ENCODE measurements around the gene SARS1.

SARS1 gene

DNA sequence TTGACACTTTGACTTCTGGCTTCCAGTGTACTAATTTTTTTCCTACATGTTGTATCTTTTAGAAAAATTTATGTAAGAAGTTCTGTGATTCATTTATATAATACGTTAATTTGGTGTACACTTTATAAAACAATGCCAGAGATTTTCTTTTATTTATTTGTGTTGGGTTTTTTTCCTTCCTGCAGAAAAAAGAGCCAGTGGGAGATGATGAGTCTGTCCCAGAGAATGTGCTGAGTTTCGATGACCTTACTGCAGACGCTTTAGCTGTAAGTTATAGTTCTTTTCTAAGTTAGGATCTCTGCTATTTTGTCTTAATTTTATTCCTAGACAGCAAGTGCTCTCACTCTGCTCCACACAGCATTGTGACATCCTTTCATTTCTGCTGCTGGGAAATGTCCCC, 14.4 kb downstream of the SARS1 start:
- DNase-seq (ENCODE audit: low spot score), result no peak

DNA sequence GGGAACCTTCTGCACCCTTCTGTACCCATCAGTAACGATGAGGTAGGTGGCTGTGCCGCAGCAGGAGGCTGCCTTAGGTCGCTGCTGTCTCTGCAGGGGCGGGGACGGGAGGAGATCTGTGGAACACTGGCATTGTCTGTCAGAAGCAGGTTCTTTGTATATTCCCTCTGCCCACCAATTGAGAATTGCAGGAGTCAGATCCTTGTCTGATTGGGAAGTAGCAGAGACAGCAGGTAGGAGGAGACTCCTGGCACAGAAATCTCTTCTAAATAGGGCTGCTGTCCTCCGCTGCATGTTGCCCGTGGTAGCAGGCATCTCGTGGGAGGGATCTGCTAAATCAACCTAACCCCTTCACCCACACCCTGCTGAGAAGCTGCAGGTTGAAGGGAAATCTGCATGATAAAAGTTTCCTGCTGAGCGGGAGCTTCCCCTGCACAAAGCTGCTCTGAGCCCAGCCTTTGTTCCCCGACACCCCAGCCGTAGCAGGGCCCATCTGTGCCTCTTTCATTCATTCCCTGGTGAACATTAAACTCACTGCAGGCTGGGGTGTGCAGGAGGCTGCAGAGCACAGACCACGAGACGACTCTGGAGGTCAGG, 15.9 kb downstream of the SARS1 start:
- no peak for DNase-seq (ENCODE audit: low spot score)

DNA sequence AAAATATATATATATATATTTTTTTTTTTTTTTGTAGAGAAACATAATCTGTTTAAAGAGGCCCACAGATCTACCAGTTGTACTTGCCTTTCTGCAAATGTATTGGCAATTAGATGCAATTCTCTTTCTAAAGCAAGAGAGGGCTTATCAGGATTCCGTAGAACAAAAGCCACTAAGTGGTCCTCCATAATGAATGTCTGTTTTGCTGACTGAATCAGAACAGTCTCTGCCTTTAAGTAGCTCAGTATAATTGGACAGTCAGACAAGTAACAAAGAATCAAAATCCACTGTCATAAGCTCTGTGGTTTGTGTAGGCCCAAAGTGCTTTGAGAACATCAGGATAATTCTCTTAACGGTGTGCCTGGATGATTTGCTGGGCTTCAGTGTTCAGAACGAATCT, 17.3 kb downstream of the SARS1 start:
- no peak for DNase-seq (ENCODE audit: low spot score)

DNA sequence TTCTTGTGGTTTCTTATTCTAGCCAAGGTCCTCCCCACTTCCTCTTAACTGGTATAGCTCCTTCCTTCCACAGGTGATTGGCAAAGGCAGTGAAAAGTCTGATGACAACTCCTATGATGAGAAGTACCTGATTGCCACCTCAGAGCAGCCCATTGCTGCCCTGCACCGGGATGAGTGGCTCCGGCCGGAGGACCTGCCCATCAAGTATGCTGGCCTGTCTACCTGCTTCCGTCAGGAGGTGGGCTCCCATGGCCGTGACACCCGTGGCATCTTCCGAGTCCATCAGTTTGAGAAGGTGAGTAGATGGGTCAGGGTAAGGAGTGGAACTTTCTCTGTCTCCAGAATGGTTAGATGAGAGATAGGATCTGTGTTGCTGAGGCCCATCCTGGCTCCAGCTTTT, 21.4 kb downstream of the SARS1 start:
- no peak for DNase-seq (ENCODE audit: low spot score)

DNA sequence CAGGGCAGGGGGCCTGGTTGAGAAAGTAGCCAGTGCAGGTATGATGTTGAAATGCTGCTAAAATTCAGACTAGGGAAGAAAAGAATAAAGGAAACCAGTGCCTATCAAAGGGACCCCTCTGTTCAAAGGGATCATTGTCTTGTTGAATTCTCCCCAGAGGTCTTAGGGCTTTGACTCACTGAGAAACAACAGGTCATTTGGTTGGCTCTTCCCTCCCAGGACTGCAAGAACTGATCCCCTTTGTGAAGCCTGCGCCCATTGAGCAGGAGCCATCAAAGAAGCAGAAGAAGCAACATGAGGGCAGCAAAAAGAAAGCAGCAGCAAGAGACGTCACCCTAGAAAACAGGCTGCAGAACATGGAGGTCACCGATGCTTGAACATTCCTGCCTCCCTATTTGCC, 23.8 kb downstream of the SARS1 start:
- DNase-seq (ENCODE audit: low spot score), result no peak

DNA sequence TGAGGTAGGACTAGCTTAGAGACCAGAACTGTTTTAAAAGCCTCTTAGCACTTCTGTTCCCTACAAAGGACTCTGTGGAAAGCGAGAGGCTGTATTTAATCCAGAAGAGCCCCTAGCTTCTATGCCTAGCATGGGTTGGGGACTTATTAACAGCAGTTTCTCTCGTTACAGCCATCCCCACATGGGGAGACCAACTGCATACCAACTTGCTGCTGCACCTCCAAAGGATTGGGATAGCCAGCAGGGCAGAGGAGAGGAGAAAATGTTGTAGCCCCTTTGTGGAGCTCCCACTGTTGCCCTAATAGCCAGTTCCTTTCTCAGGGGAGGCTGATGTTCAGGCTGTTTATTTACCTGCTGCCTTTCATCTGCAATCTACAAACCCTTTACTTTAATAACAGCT, 24.7 kb downstream of the SARS1 start:
- no peak for DNase-seq (ENCODE audit: low spot score)

DNA sequence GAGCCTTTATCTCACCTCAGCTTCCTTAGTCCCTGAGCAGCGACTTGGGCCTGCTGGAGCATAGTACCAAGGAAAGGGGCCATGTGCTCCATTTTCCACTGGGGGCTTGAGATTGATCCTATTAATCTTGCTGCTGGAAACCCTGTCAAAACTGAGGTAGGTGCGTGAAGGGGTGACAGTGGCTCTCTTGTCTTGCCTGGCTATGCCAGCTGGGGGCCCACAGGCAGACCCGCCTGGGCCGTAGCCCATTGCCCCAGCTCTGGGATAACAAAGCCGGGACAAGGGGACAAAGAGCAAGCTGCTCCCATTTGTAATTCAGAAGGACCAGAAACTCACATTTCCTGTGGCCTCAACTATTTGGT, 25.3 kb downstream of the SARS1 start:
- no peak for DNase-seq (ENCODE audit: low spot score)

DNA sequence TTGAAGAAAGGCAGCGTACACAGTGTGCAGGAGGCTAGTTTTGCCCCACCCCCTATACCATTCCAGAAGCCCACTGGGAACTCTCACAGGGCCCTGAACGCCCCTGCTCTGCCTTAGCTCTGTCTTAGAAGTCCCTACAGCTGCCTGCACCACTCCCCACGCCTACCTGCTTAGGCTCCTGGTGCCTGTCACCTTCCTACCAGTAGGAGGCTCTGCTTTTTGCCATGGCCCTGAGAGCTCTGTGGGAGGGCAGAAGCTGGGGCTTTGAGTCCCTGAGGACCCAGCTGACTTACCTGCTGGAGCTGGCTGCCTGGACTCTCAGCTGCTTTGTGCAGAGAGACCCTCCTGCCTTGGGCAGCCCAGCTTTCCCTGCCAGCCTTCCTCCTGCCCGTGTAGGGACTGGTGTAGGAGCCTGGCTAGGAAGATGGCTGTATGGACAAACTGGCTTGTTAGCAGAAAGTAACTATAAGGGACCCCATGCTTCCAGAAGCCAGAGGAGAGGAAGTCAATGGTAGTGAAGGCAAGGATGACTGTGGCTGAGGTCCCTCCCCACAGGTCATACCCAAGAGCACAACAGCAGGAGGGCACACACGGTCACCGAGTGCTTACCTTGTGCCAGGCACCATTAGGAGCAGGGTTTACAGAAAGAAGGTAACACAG, 25.8 kb downstream of the SARS1 start:
- no peak for DNase-seq (ENCODE audit: low spot score)

DNA sequence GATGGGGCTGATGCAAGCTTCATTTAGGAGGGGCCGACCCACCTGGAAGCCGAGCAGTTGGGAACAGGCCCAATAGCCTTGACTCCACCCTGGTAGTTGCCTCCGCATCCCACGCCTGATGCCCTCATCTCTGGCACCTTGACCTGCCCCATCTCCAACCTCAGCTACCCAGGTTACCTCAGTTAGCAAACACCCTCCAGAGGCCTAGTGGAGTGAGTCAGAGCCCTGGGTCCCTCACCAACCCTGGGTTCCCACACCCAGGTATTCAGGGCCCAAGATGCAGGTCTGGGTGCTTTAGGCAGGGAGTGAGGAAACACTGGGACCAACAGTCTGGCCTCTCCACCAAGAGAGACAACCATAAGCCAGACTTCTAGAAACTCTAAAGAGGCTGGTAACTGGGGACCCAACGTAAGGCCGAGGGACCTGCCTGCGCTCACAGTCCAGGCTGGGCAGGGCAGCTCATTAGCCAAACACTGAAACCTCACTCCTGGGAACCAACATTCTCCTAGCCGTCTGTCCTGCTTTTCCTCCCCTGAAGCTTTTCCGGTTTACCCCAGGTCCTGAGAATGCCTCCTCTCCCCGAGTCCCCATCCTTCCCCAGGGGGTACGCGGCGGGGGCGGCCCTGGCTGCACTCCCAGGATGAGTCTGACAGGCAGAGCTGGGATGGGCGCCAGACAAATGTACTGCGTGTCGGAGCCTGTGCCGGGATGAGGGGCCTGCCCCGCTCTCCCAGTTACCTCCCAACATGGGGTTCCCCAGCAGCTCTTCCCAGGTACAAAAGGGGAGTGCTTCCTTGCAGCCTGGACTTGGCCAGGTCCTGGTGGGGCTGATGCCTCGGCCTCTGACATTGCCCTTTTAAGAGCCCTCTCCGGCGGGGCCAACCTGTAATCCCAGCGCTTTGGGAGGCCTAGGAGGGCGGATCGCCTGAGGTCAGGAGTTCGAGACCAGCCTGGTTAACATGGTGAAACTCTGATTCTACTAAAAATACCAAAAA, 26.7 kb downstream of the SARS1 start:
- no peak for DNase-seq (ENCODE audit: low spot score)

DNA sequence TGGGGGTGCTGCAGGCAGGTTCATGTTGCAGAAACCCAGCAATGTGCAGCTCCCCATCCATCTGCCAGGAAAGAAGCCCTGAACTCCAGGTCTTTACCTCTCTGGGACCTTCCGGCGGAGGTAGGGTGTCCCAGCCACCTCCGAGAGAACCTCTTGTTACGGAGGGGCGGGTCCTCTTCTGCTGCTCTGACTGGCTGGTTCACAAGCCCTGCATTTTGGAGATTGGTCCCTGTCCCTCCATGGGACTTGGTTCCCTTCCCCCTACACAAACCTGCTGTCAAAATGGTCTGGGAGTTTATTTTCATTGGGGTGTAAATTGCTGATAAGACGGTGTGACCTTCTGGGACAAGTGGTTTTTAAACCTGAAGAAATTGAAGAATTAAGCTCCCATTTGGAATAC, 27.6 kb downstream of the SARS1 start:
- no peak for DNase-seq (ENCODE audit: low spot score)

DNA sequence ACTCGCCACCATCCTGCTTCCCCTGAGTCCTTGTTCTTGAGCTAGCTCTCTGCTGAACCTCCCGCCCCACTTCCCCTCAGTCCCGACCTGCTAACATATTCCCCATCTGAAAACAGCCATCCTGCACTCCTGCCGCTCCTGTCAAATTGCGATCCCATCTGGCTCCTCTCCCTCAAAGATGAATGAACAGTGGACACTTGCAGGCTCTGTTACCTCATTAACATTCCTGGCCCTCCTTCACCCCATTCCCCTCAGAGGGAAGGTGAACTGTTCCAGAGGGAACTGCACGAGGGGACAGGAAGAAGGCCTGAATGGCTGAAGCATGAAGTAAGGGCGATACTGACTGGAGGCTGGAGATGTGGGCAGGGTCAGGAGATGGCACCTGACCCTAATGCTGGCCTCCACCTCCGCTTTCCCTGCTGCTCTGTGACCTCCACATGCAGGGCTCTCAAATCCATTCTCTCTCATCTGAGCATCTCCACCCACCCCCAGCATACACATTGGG, 28.2 kb downstream of the SARS1 start:
- no peak for DNase-seq (ENCODE audit: low spot score)

DNA sequence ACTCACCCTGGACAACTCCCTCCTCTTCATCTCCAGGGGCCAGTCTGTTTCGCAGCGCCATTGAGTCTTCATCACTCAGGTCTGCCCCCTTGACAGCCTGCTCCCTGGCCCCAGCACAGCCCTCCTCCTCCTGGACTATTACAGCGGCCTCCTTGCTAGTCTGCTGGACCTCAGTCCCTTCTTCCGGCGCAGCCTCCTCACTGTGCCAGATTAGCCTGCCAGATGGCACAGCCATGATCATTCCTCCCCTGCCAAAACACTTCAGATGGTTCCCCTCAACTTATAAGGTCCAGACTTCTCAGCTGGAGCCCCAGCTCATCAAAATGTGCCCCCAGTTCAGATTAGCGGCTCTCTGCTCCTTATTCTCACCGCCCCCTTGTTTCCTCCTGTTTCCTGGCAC, 28.7 kb downstream of the SARS1 start:
- DNase-seq (ENCODE audit: low spot score), result no peak

DNA sequence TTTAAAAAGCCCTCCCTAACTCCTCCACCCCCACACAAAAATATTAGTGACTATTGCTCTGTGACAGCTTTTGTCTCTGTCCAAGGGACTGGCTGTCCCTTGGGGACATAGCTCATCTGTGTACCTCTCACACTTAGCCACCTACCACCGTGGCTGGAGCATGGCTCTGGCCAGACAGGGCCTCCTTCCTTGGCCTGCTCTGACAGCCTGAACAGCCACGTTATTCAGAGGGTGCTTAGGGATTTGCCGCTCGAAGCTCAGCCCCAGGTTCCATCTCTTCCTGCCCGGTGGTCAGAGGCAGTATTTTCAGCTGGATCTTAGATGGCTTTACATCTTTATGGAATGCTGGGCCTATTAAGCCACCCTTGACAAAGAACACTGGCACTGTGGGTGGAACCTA, 29.5 kb downstream of the SARS1 start:
- DNase-seq (ENCODE audit: low spot score), result no peak

DNA sequence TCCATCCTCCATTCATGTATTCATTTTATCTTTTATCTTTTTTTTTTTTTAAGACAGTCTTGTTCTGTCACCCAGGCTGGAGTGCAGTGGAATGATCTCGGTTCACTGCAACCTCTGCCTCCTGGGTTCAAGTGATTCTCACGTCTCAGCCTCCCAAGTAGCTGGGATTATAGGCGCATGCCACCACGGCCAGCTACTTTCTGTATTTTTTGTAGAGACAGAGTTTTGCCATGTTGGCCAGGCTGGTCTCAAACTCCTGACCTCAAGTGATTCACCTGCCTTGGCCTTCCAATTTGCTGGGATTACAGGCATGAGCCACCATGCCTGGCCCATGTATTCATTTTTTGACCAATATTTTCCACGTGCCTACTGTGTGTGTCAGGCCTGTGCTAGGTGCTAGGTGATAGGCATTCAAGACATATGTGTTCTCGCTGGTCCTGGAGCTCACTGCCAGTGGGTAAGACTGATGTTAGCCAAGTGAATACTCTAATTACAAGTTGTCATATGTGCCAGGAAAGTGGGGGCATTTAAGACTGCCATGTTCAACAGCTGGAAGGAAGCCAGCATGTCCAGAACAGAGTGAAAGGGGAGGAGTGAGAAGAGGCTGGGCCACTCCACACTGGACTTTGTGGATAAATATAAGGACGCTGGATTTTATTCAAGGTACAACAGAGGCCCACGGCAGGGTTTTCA, 30.3 kb downstream of the SARS1 start:
- no peak for DNase-seq (ENCODE audit: low spot score)

DNA sequence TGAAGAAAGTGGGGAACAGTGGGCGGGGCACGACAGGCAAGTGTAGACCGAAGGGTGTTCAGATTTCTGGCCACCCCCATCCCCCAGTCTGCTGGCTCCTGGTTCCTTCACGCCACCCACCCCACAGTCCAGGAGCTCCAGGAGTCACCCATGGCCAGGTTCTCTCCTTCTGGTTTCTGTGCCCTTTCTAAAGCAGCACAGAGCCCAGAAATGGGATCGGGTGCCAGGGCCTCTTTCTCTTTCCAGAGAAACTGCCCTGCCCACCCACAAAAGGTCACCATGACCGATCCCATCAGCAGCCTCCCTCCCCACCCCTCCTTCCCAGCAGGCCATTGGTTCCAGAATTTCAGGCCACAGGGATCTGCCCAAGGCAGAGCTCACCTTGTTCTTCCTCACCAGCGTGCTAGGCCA, 32.4 kb downstream of the SARS1 start:
- DNase-seq (ENCODE audit: low spot score), result no peak

DNA sequence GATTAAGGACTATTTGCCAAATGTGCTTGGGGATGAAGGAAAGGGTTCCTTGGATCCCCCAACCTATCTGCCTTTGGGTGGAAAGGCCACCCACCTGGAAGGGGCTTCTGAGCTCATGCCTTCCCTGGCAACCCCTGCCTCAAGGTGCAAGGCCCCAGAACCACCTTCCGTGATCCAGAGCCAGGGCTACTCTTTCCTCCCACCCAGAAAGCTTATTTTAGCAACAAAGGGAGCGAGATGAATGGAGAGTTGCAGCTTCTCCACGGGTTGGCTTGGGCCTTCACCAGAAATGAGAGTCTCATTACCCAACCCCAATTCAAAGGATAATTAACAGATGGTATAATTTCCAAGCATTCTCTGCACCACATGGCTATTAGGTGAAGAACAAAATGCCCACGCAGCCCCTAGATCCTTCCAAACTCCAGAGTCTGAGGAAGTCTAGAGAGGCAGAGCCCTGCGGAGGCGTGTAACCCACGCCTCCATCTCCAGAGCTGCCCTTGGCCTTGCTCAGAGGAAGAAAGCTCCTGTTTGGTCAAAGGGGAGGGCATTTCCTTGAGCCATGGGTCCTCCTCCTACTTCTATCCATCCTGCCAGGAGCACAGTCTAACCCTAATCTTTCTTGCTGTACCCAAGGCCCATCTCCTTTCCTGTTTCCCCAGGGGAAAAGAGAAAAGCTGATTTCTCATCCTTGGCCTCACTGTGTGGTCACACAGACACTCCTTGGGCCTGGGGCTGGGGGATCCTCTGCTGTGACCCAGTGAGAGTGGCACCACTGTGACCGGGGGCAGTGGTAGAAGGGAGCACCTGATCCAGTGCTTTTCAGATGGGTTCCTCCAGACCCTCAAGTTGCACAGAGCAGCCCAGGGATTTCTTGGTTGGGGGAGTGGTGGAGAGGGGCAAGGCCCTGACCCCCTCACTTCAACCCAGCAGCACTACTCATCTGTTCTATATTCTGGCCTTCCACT, 34.0 kb downstream of the SARS1 start:
- DNase-seq (ENCODE audit: low spot score), result no peak

DNA sequence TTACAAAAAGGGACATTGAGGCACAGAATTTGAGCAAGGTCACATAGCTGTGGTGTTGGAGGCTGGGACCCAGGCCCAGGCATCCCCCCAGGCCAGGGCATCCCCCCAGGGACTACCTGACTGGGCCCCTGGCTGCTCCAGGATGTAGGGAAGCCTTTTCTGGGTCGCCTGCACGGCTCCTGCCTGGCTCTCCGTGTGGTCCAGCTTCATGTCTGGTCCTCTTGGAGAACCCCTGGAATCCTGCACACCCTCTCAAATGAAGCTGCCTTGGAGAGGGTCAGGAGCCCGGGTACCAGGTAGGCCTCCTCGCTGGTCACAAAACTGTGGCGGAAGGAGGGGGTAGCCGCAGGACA, 34.7 kb downstream of the SARS1 start:
- DNase-seq (ENCODE audit: low spot score), result no peak

DNA sequence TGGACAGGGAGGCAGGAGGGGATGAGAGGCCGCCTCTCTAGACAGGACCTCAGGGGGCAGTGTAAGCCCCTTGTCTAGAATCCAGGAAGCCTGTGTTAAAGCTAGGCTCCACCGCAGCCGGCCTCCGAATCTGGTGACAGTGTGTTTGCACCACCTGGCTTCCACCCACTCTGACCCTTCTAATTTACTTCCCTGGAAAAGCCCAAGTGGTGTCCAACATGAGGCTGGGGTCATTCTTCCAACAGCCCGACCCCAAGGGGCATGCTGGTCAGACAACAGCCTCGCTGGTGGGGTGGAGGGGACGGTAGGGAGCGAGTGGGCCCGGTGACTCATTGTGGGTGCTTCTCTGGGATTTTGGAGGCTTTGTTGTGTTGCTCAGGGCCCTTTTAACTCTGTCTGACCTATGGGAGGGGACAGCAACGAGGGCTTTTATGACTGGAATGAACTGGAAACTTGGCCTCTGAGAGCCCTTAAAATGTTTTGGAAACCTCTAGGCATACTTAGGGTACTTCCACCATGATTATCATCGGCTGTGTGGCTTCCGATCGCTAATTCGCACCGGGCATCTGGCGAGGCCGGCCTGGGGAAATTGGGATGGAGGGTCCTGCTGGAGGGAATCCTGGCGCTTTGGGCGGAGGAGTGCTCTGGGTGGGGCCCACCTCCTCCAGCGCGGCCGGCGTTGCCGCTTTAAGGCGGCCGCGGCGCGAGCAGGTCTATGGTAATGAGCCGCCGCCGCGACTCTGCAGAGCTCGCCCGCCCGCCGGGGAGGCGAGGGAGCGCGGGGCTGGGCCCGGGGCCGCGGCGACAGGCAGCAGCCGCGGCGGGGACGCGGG, 35.3 kb downstream of the SARS1 start, which contains the start of gene CELSR2:
TSS of gene CELSR2 (plus strand) at position 743 of the 833 bp plus-strand sequence. CDS start 541 bp downstream, outside the sequence.
- peak; percentile 75 for DNase-seq (ENCODE audit: low spot score)

DNA sequence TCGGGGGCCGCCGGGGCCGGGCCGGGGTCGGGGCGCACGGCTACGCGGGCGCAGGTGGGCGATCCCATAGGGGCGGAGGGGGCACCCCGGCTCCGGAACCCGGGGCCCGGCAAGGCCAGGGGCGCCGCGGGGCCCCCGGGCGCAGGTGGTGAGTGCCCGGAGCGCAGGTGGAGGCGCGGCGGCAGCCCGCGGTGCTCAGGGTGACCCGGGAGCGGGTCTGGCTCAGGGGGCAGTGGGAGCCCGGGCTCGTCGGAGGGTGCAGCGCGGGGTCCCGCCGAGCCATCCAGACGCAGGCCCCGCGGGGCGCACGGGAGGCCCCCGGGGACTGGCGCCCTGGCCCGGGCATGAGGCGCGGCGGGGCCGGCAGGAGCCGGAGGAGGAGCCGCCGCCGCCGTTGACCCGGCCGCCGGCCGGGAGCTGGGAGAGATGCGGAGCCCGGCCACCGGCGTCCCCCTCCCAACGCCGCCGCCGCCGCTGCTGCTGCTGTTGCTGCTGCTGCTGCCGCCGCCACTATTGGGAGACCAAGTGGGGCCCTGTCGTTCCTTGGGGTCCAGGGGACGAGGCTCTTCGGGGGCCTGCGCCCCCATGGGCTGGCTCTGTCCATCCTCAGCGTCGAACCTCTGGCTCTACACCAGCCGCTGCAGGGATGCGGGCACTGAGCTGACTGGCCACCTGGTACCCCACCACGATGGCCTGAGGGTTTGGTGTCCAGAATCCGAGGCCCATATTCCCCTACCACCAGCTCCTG, 36.1 kb downstream of the SARS1 start:
- no peak for DNase-seq (ENCODE audit: low spot score)

All from HuH-7 (cell line).